Measurements from ENCODE around the gene HSD3B1. TPM values are rescaled to one million over a fixed set of nuclear protein-coding genes. Genes with fewer than 3 reads are reported as not detected.

Gene HSD3B1
- not detected for total RNA-seq

- intact Hi-C loops (cut with DNase I; ENCODE audit: low total_unique reads), result no loop called here
- TF ChIP-seq POLR2AphosphoS5 (IDR thresholded peaks at IDR 0.05) (no peak), POLR2A (IDR thresholded peaks at IDR 0.05) (no peak), CTCF (IDR thresholded peaks at IDR 0.05) (no peak)
- no peaks in the 10 kb centered on the region for H3K9me3 ChIP-seq
- H3K36me3 ChIP-seq, result no peaks in the 10 kb centered on the region
- H3K4me1 ChIP-seq, result no peaks in the 10 kb centered on the region
- H3K4me3 ChIP-seq, result no peak within 1 kb of the TSS
- H3K27me3 ChIP-seq, result no peaks in the 10 kb centered on the region
- DNase-seq (ENCODE audit: low spot score in 2 of 2), result no peak
- H3K27ac ChIP-seq, result no peak within 1 kb of the TSS
These were observed at the start of gene HSD3B1 for GRCh38 chr1:119506941-119507340. TSS of gene HSD3B1 (plus strand) at chr1:119507210. CDS start at chr1:119507477, 267 bp downstream.

GRCh38 chr1:119462964-119463363 lies 44.0 kb upstream of the HSD3B1 start:
- intact Hi-C loops (cut with DNase I; ENCODE audit: low total_unique reads), result no loop called here
- Histone ChIP-seq H3K36me3 (no peaks in the 10 kb centered on the region), H3K27ac (no peak overlapping the region), H3K4me3 (no peak overlapping the region), H3K27me3 (no peaks in the 10 kb centered on the region), H3K4me1 (no peaks in the 10 kb centered on the region), H3K9me3 (no peaks in the 10 kb centered on the region)
- TF ChIP-seq POLR2A (IDR thresholded peaks at IDR 0.05), result no peak
- TF ChIP-seq CTCF (IDR thresholded peaks at IDR 0.05), result no peak
- no peak for TF ChIP-seq POLR2AphosphoS5 (IDR thresholded peaks at IDR 0.05)
- no peak for DNase-seq (ENCODE audit: low spot score in 2 of 2)

GRCh38 chr1:119463569-119463968 lies 43.4 kb upstream of the HSD3B1 start:
- no peaks in the 10 kb centered on the region for H3K9me3 ChIP-seq
- H3K4me3 ChIP-seq, result no peak overlapping the region
- no peaks in the 10 kb centered on the region for H3K4me1 ChIP-seq
- no peak for DNase-seq (ENCODE audit: low spot score in 2 of 2)
- intact Hi-C loops (cut with DNase I; ENCODE audit: low total_unique reads), result no loop called here
- TF ChIP-seq CTCF (IDR thresholded peaks at IDR 0.05) (no peak), POLR2A (IDR thresholded peaks at IDR 0.05) (no peak), POLR2AphosphoS5 (IDR thresholded peaks at IDR 0.05) (no peak)
- H3K27ac ChIP-seq, result no peak overlapping the region
- no peaks in the 10 kb centered on the region for H3K36me3 ChIP-seq
- H3K27me3 ChIP-seq, result no peaks in the 10 kb centered on the region

GRCh38 chr1:119466445-119466844 lies 40.6 kb upstream of the HSD3B1 start:
- Histone ChIP-seq H3K9me3 (no peaks in the 10 kb centered on the region), H3K27ac (no peak overlapping the region), H3K4me1 (no peaks in the 10 kb centered on the region), H3K27me3 (no peaks in the 10 kb centered on the region), H3K4me3 (no peak overlapping the region), H3K36me3 (no peaks in the 10 kb centered on the region)
- intact Hi-C loops (cut with DNase I; ENCODE audit: low total_unique reads), result no loop called here
- TF ChIP-seq POLR2AphosphoS5 (IDR thresholded peaks at IDR 0.05) (no peak), POLR2A (IDR thresholded peaks at IDR 0.05) (no peak), CTCF (IDR thresholded peaks at IDR 0.05) (no peak)
- DNase-seq (ENCODE audit: low spot score in 2 of 2), result no peak

GRCh38 chr1:119467219-119467618 lies 39.8 kb upstream of the HSD3B1 start:
- H3K36me3 ChIP-seq, result no peaks in the 10 kb centered on the region
- H3K27ac ChIP-seq, result no peak overlapping the region
- no peak overlapping the region for H3K4me3 ChIP-seq
- no peak for TF ChIP-seq POLR2A (IDR thresholded peaks at IDR 0.05)
- no peak for TF ChIP-seq POLR2AphosphoS5 (IDR thresholded peaks at IDR 0.05)
- no peak for TF ChIP-seq CTCF (IDR thresholded peaks at IDR 0.05)
- H3K4me1 ChIP-seq, result no peaks in the 10 kb centered on the region
- H3K27me3 ChIP-seq, result no peaks in the 10 kb centered on the region
- no peaks in the 10 kb centered on the region for H3K9me3 ChIP-seq
- intact Hi-C loops (cut with DNase I; ENCODE audit: low total_unique reads), result no loop called here
- DNase-seq (ENCODE audit: low spot score in 2 of 2), result no peak

Measured in breast epithelium (tissue), 4 donors.